Pons (tissue), 1 donor: ENCODE results near the gene C1QTNF12.

Experiments
- DNase-seq: peaks from one replicate; pipeline ENCODE4 v3.0.0-alpha.2; 2016; ENCODE audit warnings: low spot score

Gene C1QTNF12

GRCh38 chr1:1228596-1229321 is 17.8 kb downstream of the C1QTNF12 start:
- DNase-seq = no peak

- DNase-seq = no peak
Measured at GRCh38 chr1:1228187-1228586, 18.3 kb downstream of the C1QTNF12 start.

- no peak for DNase-seq
Measured at GRCh38 chr1:1227386-1227785, 19.1 kb downstream of the C1QTNF12 start.

- DNase-seq = no peak
Measured at GRCh38 chr1:1226566-1227362, 19.8 kb downstream of the C1QTNF12 start.

- no peak for DNase-seq
Measured at GRCh38 chr1:1225913-1226312, 20.6 kb downstream of the C1QTNF12 start.

GRCh38 chr1:1225238-1225845 is 21.2 kb downstream of the C1QTNF12 start:
- DNase-seq = no peak

GRCh38 chr1:1223891-1224290 is 22.6 kb downstream of the C1QTNF12 start:
- DNase-seq = no peak

- DNase-seq = no peak
Measured at GRCh38 chr1:1223321-1223720, 23.2 kb downstream of the C1QTNF12 start.

GRCh38 chr1:1222575-1223225 is 23.8 kb downstream of the C1QTNF12 start:
- no peak for DNase-seq

- no peak for DNase-seq
Measured at GRCh38 chr1:1221887-1222574, 24.5 kb downstream of the C1QTNF12 start.

- no peak for DNase-seq
Measured at GRCh38 chr1:1220197-1220596, 26.3 kb downstream of the C1QTNF12 start.

- DNase-seq = no peak
Measured at GRCh38 chr1:1219341-1219740, 27.2 kb downstream of the C1QTNF12 start.

- no peak for DNase-seq
Measured at GRCh38 chr1:1218524-1219200, 27.9 kb downstream of the C1QTNF12 start.

GRCh38 chr1:1217621-1218523 is 28.6 kb downstream of the C1QTNF12 start:
- no peak for DNase-seq

GRCh38 chr1:1216770-1217620 is 29.5 kb downstream of the C1QTNF12 start:
- no peak for DNase-seq

GRCh38 chr1:1215881-1216605 is 30.5 kb downstream of the C1QTNF12 start:
- DNase-seq = no peak

GRCh38 chr1:1215080-1215676 is 31.3 kb downstream of the C1QTNF12 start:
- no peak for DNase-seq
